Suprapubic skin (tissue), 3 donors: ENCODE data around the gene HIP1.

Source experiments
- EP300 ChIP-seq: sonication (generic); formaldehyde crosslinking; IDR thresholded peaks from one replicate; pipeline ENCODE4 v1.6.1; 2017; ENCODE audit warnings: antibody characterized with exemption
- POLR2A ChIP-seq, 2 donors: fragments of 450-650 bp; IDR thresholded peaks; one replicate each; pipeline ENCODE4 v1.6.1; 2017; ENCODE audit warnings: antibody characterized with exemption in 2 of 2, mild to moderate bottlenecking in 2 of 2, moderate library complexity in 2 of 2
- TF ChIP-seq, protein P1 (sequence below), 2 donors: fragments of 200-600 bp in 1 of 2; fragments of 450-650 bp in 1 of 2; sonication (generic) in 1 of 2; IDR thresholded peaks; one replicate each; pipeline ENCODE4 v1.5.1; 2016 to 2019; ENCODE audit warnings: antibody characterized with exemption in 2 of 2, mild to moderate bottlenecking in 1 of 2, moderate library complexity in 1 of 2

DNA sequence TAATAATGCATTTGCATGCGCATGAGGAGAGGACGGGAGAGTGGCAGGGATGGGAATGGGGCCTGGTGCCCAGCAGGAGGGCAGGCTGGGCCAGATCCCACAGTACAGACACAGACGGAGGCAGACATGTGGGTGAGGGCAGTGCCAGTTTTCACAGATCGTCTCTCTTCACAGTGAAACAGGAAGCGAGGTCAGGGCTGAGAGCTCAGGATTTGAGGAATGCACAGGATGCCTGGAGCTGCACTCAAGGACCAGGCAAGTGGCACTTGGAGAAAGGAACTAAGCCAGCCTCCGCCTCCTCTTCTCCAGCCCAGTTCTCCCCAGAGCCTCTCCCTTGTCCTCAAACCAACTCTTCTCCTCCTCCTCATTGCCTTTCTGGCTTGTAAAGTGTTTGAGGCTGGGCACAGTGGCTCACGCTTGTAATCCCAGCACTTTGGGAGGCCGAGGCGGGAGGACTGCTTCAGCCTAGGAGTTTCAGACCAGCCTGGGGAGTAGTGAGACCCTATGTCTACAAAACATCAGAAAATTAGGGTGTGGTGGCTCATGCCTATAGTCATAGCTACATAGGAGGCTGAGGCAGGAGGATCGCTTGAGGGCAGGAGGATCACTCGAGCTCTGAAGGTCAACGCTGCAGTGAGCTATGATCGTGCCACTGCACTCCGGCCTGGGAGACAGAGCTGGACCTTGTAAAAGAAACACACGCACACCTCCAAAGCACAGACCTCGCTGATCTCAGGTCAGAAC lies 115.2 kb downstream of the HIP1 start:
- TF ChIP-seq EP300 (no peak), POLR2A (IDR thresholded peaks at IDR 0.05) (no peak)
- TF ChIP-seq, protein P1, sequence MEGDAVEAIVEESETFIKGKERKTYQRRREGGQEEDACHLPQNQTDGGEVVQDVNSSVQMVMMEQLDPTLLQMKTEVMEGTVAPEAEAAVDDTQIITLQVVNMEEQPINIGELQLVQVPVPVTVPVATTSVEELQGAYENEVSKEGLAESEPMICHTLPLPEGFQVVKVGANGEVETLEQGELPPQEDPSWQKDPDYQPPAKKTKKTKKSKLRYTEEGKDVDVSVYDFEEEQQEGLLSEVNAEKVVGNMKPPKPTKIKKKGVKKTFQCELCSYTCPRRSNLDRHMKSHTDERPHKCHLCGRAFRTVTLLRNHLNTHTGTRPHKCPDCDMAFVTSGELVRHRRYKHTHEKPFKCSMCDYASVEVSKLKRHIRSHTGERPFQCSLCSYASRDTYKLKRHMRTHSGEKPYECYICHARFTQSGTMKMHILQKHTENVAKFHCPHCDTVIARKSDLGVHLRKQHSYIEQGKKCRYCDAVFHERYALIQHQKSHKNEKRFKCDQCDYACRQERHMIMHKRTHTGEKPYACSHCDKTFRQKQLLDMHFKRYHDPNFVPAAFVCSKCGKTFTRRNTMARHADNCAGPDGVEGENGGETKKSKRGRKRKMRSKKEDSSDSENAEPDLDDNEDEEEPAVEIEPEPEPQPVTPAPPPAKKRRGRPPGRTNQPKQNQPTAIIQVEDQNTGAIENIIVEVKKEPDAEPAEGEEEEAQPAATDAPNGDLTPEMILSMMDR (IDR thresholded peaks at IDR 0.05), result no peak
